ENCODE measurements around the gene UBE2I. TPM values are rescaled to one million over a fixed set of nuclear protein-coding genes. Genes with fewer than 3 reads are reported as not detected.
A peak's percentile ranks its signal among the peaks of the same experiment; 100 is the strongest.

UBE2I gene
- total RNA-seq, 4 donors from 2014 or later, result 25.9 to 133 (median 63.0) TPM

DNA sequence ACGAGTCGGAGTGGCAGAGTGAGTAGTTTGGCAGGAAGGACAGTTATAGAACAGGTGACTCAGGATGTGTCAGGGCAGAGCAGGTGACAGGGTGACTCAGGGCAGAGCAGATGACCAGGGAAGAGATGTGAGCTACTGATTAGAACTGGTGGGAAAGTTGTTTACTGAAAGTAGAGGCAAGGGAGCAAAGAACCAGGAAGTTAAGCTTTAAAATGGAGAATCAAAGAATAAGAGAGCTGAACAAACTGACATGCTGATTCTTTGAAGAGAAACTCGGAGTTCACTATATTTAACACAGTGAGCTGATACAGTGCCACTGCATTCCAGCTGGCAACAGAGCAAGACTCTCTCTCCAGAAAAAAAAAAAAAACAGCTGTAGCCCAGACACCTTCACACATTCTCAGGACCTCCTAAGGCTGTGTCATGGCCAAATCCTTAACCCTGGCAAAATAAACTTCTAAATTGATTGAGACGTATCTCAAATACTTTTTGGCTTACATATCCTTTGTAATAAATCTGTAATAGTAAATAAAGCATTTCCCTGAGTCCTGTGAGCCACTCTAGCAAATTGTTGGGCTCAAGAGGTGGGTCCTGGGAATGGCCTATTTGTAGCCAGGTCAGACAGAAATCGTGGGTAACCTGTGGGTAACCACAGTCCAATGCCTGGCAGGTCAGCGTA is 12.3 kb upstream of the UBE2I start:
- Histone ChIP-seq H3K9me3 (no peaks in the 10 kb centered on the region), H3K4me1 (no peaks in the 10 kb centered on the region)
- DNase-seq, result no peak

DNA sequence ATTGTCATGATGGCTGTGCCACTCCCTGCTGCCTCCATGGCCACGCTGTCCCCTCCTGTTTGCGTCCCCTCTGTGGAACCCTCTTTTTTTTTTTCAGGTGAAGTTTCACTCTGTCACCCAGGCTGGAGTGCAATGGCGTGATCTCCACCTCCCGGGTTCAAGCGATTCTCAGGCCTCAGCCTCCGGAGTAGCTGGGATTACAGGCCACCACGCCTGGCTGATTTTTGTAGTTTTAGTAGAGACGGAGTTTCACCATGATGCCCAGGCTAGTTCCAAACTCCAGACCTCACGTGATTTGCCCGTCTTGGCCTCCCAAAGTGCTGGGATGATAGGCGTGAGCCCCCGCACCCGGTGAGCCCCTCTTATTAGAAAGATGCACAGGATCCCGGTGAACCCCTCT is 11.0 kb upstream of the UBE2I start:
- no peak for TF ChIP-seq POLR2A (IDR thresholded peaks at IDR 0.05)
- TF ChIP-seq, protein P1, sequence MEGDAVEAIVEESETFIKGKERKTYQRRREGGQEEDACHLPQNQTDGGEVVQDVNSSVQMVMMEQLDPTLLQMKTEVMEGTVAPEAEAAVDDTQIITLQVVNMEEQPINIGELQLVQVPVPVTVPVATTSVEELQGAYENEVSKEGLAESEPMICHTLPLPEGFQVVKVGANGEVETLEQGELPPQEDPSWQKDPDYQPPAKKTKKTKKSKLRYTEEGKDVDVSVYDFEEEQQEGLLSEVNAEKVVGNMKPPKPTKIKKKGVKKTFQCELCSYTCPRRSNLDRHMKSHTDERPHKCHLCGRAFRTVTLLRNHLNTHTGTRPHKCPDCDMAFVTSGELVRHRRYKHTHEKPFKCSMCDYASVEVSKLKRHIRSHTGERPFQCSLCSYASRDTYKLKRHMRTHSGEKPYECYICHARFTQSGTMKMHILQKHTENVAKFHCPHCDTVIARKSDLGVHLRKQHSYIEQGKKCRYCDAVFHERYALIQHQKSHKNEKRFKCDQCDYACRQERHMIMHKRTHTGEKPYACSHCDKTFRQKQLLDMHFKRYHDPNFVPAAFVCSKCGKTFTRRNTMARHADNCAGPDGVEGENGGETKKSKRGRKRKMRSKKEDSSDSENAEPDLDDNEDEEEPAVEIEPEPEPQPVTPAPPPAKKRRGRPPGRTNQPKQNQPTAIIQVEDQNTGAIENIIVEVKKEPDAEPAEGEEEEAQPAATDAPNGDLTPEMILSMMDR (IDR thresholded peaks at IDR 0.05), result no peak
- no peaks in the 10 kb centered on the region for H3K36me3 ChIP-seq
- H3K4me1 ChIP-seq, result no peaks in the 10 kb centered on the region
- peaks cover 0 to 17% of the 10 kb centered on the region in 2 donors for H3K27me3 ChIP-seq
- H3K4me3 ChIP-seq, result no peak overlapping the region
- no peak overlapping the region for H3K27ac ChIP-seq
- intact Hi-C loops (cut with DNase I; ENCODE audit: low total_unique reads), result no loop called here
- no peak for DNase-seq
- H3K9me3 ChIP-seq, result no peaks in the 10 kb centered on the region

More for the DNA sequence above, 12.3 kb upstream of the UBE2I start:
- no peak overlapping the region for H3K4me3 ChIP-seq
- no peak overlapping the region for H3K27ac ChIP-seq
- H3K27me3 ChIP-seq, result peaks cover 0 to 17% of the 10 kb centered on the region in 2 donors
- no peaks in the 10 kb centered on the region for H3K36me3 ChIP-seq
- TF ChIP-seq, protein P1 (IDR thresholded peaks at IDR 0.05), result no peak
- TF ChIP-seq POLR2A (IDR thresholded peaks at IDR 0.05), result no peak
- intact Hi-C loops (cut with DNase I; ENCODE audit: low total_unique reads), result no loop called here

- DNase-seq, result no peak
- peaks cover 0 to 17% of the 10 kb centered on the region in 2 donors for H3K27me3 ChIP-seq
- no peak overlapping the region for H3K27ac ChIP-seq
- no peaks in the 10 kb centered on the region for H3K4me1 ChIP-seq
- no peaks in the 10 kb centered on the region for H3K9me3 ChIP-seq
- no peak overlapping the region for H3K4me3 ChIP-seq
- intact Hi-C loops (cut with DNase I; ENCODE audit: low total_unique reads), result no loop called here
- no peaks in the 10 kb centered on the region for H3K36me3 ChIP-seq
- TF ChIP-seq, protein P1 (IDR thresholded peaks at IDR 0.05), result no peak
- peak in 1 of 2 donors; percentile 35 for TF ChIP-seq POLR2A (IDR thresholded peaks at IDR 0.05)
Measured at GRCh38 chr16:1299012-1299867, 10.2 kb upstream of the UBE2I start.

GRCh38 chr16:1299868-1300203 is 9.6 kb upstream of the UBE2I start:
- H3K27me3 ChIP-seq, result peaks cover 0 to 17% of the 10 kb centered on the region in 2 donors
- H3K27ac ChIP-seq, result no peak overlapping the region
- no peak overlapping the region for H3K4me3 ChIP-seq
- H3K36me3 ChIP-seq, result no peaks in the 10 kb centered on the region
- intact Hi-C loops (cut with DNase I; ENCODE audit: low total_unique reads), result no loop called here
- no peak for TF ChIP-seq POLR2A (IDR thresholded peaks at IDR 0.05)
- TF ChIP-seq, protein P1 (IDR thresholded peaks at IDR 0.05), result no peak
- H3K9me3 ChIP-seq, result no peaks in the 10 kb centered on the region
- no peak for DNase-seq
- H3K4me1 ChIP-seq, result no peaks in the 10 kb centered on the region
